ENCODE results near the gene MPC2.

Gene MPC2

DNA sequence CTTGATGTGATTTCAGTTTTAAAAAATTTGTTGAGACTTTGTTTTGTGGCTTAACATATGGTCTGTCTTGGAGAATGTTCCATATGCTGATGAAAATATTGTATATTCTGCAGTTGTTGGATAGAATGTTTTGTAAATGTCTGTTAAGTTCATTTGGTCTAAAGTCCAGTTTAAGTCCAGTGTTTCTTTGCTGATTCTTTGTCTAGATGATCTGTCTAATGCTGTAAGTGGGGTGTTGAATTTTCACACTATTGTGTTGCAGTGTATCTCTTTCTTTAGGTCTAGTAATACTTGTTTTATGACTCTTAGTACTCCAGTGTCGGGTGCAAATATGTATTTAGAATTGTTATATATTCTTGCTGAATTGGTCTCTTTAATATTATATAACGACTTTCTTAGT, 10.9 kb upstream of the MPC2 start:
- no peak overlapping the region for H3K9ac ChIP-seq (ENCODE audit: insufficient read length, low read depth)
- H3K9me3 ChIP-seq (ENCODE audit: insufficient read depth, low read length) = 0 out of 2 replicates have a peak, but pooled peaks cover 7% of the 10 kb centered on the region
- H3K4me3 ChIP-seq (ENCODE audit: insufficient read length, low read depth) = no peak overlapping the region
- H3K36me3 ChIP-seq (ENCODE audit: insufficient read depth, insufficient read length, low read length) = peaks cover 10% of the 10 kb centered on the region
- no peaks in the 10 kb centered on the region for H3K4me1 ChIP-seq (ENCODE audit: insufficient read depth, insufficient read length)
- TF ChIP-seq ZNF274 (IDR thresholded peaks at IDR 0.05; ENCODE audit: low read depth, low read length) = no peak
- no peak for TF ChIP-seq YY1 (IDR thresholded peaks at IDR 0.05; ENCODE audit: insufficient read depth, insufficient read length)
- no peak for TF ChIP-seq SUZ12 (IDR thresholded peaks at IDR 0.05; ENCODE audit: extremely low read depth, insufficient read depth, insufficient read length)
- H3K27me3 ChIP-seq (ENCODE audit: insufficient read depth, insufficient read length) = no peaks in the 10 kb centered on the region
- DNase-seq (ENCODE audit: low read depth, low spot score) = no peak

DNA sequence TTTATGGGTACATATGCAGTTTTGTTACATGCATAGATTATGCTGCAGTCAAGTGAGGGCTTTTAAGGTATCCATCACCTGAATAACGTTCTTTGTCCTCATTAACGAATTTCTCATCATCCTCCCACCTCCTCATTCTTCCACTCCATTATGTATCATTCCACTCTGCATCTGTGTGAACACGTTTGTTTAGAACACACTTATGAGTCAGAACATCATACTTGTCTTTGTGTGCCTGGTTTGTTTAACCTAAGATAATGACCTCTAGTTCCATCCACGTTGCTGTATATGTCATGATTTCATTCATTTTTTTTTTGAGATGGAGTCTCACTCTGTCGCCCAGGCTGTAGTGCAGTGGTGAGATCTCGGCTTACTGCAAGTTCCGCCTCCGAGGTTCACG, 6.7 kb upstream of the MPC2 start:
- Histone ChIP-seq H3K9ac (ENCODE audit: insufficient read length, low read depth) (no peak overlapping the region), H3K27me3 (ENCODE audit: insufficient read depth, insufficient read length) (no peaks in the 10 kb centered on the region), H3K4me1 (ENCODE audit: insufficient read depth, insufficient read length) (no peaks in the 10 kb centered on the region), H3K9me3 (ENCODE audit: insufficient read depth, low read length) (0 out of 2 replicates have a peak, but pooled peaks cover 7% of the 10 kb centered on the region), H3K4me3 (ENCODE audit: insufficient read length, low read depth) (no peak overlapping the region), H3K36me3 (ENCODE audit: insufficient read depth, insufficient read length, low read length) (peaks cover 2% of the 10 kb centered on the region)
- TF ChIP-seq SUZ12 (IDR thresholded peaks at IDR 0.05; ENCODE audit: extremely low read depth, insufficient read depth, insufficient read length) = no peak
- no peak for TF ChIP-seq YY1 (IDR thresholded peaks at IDR 0.05; ENCODE audit: insufficient read depth, insufficient read length)
- no peak for TF ChIP-seq ZNF274 (IDR thresholded peaks at IDR 0.05; ENCODE audit: low read depth, low read length)
- DNase-seq (ENCODE audit: low read depth, low spot score) = no peak

DNA sequence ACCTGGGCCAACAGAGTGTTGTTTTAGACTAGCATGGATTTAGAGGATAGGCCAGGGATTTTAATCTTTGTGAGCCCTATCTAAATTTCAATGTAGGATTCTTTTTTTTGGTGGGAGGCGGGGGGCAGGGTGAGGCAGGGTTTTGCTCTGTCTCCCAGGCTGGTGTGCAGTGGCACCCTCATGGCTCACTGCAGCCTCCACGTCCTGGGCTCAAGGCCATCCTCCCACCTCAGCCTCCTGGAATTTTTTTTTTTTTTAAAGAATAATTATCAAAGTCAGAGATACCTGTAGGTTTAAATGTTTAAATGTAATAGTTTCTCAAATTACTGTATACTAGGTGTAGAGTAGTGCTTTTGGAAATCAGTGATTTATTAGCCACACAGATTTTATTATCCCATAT, 3.4 kb upstream of the MPC2 start:
- no peak for TF ChIP-seq YY1 (IDR thresholded peaks at IDR 0.05; ENCODE audit: insufficient read depth, insufficient read length)
- no peak for TF ChIP-seq SUZ12 (IDR thresholded peaks at IDR 0.05; ENCODE audit: extremely low read depth, insufficient read depth, insufficient read length)
- TF ChIP-seq ZNF274 (IDR thresholded peaks at IDR 0.05; ENCODE audit: low read depth, low read length) = no peak
- Histone ChIP-seq H3K36me3 (ENCODE audit: insufficient read depth, insufficient read length, low read length) (peaks cover 2% of the 10 kb centered on the region), H3K9ac (ENCODE audit: insufficient read length, low read depth) (no peak overlapping the region), H3K4me1 (ENCODE audit: insufficient read depth, insufficient read length) (no peaks in the 10 kb centered on the region), H3K9me3 (ENCODE audit: insufficient read depth, low read length) (0 out of 2 replicates have a peak, but pooled peaks cover 7% of the 10 kb centered on the region), H3K27me3 (ENCODE audit: insufficient read depth, insufficient read length) (no peaks in the 10 kb centered on the region), H3K4me3 (ENCODE audit: insufficient read length, low read depth) (no peak overlapping the region)
- no peak for DNase-seq (ENCODE audit: low read depth, low spot score)

DNA sequence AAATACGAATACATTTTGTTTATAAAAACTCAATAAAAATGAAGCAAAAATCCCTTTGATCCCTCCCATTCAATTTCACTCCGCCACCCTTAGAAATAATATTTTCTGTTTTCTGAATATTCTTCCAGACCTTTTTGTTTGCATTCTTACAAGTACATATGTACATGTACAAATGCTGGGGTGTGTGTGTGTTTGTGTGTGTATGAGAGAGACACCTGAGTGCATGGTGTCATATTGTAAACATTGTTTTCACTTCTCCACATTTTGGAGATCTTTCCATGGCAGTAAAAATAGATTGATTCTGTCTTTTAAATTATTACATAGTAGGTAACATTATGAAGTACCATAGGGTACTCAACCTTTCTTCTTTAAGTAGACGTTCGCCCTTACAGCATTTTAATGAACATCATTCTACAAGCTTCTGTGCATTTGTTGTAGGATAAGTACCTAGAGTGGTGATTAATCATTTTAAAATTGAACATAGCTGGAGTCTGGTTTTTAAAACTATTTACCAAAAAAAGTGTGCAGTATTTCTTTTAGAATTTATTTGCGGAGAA, 1.3 kb upstream of the MPC2 start:
- peak overlapping the region; percentile 95 for H3K4me3 ChIP-seq (ENCODE audit: insufficient read length, low read depth)
- H3K9me3 ChIP-seq (ENCODE audit: insufficient read depth, low read length) = 0 out of 2 replicates have a peak, but pooled peaks cover 1% of the 10 kb centered on the region
- peaks cover 2% of the 10 kb centered on the region for H3K36me3 ChIP-seq (ENCODE audit: insufficient read depth, insufficient read length, low read length)
- H3K27me3 ChIP-seq (ENCODE audit: insufficient read depth, insufficient read length) = no peaks in the 10 kb centered on the region
- H3K9ac ChIP-seq (ENCODE audit: insufficient read length, low read depth) = peak overlapping the region; percentile 95
- no peak for TF ChIP-seq SUZ12 (IDR thresholded peaks at IDR 0.05; ENCODE audit: extremely low read depth, insufficient read depth, insufficient read length)
- no peak for TF ChIP-seq ZNF274 (IDR thresholded peaks at IDR 0.05; ENCODE audit: low read depth, low read length)
- no peak for TF ChIP-seq YY1 (IDR thresholded peaks at IDR 0.05; ENCODE audit: insufficient read depth, insufficient read length)
- H3K4me1 ChIP-seq (ENCODE audit: insufficient read depth, insufficient read length) = no peaks in the 10 kb centered on the region
- DNase-seq (ENCODE audit: low read depth, low spot score) = no peak

DNA sequence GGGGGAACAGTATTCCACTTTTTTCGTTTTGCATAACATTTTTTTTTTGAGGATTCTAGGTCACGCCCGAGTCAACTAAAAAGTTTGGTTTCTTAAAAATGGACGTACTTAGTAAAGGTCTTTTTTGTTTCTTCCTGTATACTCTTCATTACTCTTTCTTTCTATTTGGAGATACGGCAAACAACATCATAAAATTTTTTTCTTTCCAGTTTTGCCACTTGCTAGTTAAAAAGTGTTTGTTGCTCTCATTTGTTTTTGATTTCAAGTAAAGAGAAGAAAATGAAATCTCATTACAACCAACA, 788 bp upstream of the MPC2 start:
- no peak for DNase-seq (ENCODE audit: low read depth, low spot score)
- Histone ChIP-seq H3K9ac (ENCODE audit: insufficient read length, low read depth) (peak overlapping the region; percentile 95), H3K4me1 (ENCODE audit: insufficient read depth, insufficient read length) (no peaks in the 10 kb centered on the region), H3K36me3 (ENCODE audit: insufficient read depth, insufficient read length, low read length) (peaks cover 2% of the 10 kb centered on the region), H3K4me3 (ENCODE audit: insufficient read length, low read depth) (peak overlapping the region; percentile 95), H3K27me3 (ENCODE audit: insufficient read depth, insufficient read length) (no peaks in the 10 kb centered on the region), H3K9me3 (ENCODE audit: insufficient read depth, low read length) (no peaks in the 10 kb centered on the region)
- TF ChIP-seq YY1 (IDR thresholded peaks at IDR 0.05; ENCODE audit: insufficient read depth, insufficient read length) (no peak), ZNF274 (IDR thresholded peaks at IDR 0.05; ENCODE audit: low read depth, low read length) (no peak), SUZ12 (IDR thresholded peaks at IDR 0.05; ENCODE audit: extremely low read depth, insufficient read depth, insufficient read length) (no peak)

DNA sequence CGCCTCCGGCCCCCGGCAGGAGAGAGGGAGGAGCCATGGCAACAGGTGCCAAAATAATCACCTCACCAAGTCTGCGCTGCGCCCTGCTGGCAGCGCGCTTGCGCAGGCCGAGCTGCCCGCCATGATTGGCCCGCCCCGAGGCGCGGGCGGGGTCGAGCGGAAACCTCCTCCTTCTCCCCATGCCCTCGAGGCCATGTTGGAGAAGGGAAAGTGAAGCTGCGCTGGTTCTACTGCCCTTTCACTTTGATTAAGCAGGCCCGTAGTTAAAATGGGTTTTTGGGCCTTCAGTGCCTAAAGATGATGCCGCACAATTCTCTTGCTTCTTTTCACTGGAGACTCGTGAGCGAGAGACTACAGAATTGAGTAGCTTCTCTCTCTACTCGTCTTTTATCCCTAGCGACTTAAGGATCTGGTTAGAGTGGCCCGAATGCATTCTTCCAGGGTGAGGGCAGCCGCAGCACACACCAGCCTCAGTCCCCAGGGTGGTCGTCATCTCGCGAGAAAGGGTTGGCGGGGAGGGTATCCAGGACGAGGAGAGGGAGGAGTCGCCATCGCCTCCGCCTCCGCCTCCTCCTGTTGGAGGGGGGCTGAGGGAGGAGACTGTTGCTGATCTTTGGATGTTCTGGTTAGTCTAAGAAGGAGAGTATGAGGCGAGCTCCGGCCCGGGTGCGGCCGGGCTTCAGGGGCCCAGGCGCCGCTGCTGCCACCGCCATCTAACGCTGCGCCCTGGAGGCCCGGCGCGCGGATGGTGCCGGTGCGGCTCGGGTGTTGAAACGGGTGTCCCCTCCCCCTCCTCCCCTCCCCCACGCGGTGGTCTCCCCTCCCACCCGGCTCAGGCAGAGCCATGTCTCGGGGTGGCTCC, 573 bp downstream of the MPC2 start, which contains the start of gene DCAF6:
DCAF6 (plus strand) TSS at position 616 of the 862 bp plus-strand sequence; CDS start at position 845, 229 bp downstream.
- H3K9me3 ChIP-seq (ENCODE audit: insufficient read depth, low read length) = no peaks in the 10 kb centered on the region
- peak within 1 kb of the TSS; percentile 95 for H3K4me3 ChIP-seq (ENCODE audit: insufficient read length, low read depth)
- H3K9ac ChIP-seq (ENCODE audit: insufficient read length, low read depth) = peak within 1 kb of the TSS; percentile 95
- no peaks in the 10 kb centered on the region for H3K27me3 ChIP-seq (ENCODE audit: insufficient read depth, insufficient read length)
- TF ChIP-seq SUZ12 (IDR thresholded peaks at IDR 0.05; ENCODE audit: extremely low read depth, insufficient read depth, insufficient read length) = no peak
- no peak for TF ChIP-seq ZNF274 (IDR thresholded peaks at IDR 0.05; ENCODE audit: low read depth, low read length)
- peak; percentile 96 for TF ChIP-seq YY1 (IDR thresholded peaks at IDR 0.05; ENCODE audit: insufficient read depth, insufficient read length)
- no peaks in the 10 kb centered on the region for H3K4me1 ChIP-seq (ENCODE audit: insufficient read depth, insufficient read length)
- DNase-seq (ENCODE audit: low read depth, low spot score) = peak; percentile 99
- no peaks in the 10 kb centered on the region for H3K36me3 ChIP-seq (ENCODE audit: insufficient read depth, insufficient read length, low read length)
